COLO668 (cell line): ENCODE measurements around the gene HNRNPC.
"Not testable (repeated sequence)": the region's sequence is repeated elsewhere in the genome, so short reads cannot be mapped to it uniquely, and the experiment has no call there.

Experiments
- DNase-seq: peaks from one replicate; lab custom pipeline; 2025; ENCODE audit not compliant: unreplicated experiment; lab: John Stamatoyannopoulos, UW

The HNRNPC gene

DNA sequence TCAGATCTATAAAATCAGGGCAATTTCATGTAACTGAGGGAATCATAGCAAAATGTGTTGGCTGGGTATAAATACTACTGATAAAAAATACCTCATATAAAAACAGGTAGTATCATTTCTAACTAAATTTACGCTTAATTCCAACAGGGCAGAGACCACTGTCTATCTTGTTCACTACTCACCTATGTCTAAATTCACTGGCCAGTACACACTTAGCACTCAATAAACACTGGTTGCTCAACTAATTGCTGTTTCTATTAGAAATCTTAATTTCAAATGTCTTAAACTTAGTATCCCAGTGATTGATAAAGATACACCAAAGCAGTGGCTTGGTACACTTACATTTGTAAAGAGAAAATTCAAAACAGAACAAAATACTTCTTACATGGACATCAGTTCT lies 55.6 kb downstream of the HNRNPC start:
- no peak for DNase-seq

DNA sequence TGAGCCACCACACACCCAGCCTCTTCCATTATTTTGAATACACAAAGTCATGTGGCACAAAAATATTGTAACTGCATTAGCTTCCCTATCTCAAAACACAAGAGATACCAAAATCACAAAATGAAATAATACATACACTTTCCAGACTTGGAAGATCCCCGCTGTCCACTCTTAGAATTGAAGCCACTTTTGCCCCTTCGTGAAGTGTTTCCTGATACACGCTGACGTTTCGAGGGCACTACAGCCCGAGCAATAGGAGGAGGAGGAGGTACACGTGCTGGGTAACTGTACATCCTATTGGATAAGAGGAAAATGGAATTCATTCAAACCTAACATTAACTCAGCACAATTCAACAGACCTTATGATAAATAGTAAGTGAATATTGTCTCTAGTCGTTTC lies 56.4 kb downstream of the HNRNPC start:
- not testable (repeated sequence) for DNase-seq

DNA sequence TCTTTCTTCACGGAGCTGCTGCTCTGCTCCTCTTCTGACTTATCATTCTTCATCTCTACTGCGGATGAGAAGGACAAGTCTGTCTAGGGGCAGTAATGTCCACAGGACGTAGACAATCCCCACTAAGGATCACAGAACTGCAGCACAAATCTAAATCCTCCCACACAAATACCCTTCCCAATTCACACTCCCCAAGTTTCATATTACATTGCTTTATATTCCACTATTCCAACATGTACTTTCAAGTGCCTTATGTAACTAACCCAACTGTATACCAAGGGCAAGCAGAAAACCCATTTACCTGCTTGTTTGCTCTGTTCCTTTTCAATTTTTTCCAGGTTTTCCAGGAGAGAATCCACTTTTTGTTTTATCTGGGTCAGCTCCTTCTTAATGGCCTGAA lies 57.7 kb downstream of the HNRNPC start:
- no peak for DNase-seq

DNA sequence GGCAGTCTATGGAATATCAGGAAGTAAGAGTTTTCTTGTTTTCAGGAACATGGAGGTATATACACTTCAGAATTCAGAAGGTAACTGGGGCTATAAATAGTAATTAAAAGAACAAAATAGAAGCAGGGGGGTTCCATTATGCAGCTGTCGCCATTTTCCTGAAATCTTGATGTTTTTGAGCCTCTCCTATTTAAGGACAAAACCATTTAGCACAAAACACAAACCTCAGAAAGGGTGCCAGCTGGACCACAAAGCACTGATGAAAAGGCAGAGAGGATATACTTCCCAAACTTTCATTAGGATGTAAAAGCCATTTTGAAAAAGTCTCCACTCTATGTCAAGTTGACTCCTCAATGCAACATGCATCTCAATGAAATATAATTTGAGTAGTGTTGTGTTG lies 59.2 kb downstream of the HNRNPC start:
- DNase-seq = no peak

DNA sequence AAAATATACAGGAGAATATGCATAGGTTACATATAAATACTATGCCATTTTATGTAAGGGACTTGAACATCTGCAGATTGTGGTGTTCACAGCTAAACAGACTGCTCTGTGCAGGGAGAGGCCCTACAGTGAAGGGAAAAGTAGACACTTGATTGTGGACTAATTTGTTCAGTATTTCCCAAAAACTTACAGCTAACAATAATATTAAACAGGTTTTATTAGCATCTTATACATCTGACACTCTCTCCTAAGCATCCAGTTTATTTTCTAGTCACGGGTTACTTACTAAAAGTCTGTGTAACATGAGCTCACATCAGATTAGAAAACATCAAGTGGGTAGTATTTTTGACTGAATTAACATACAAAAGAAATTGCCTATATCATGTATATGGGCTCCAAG lies 60.1 kb downstream of the HNRNPC start:
- no peak for DNase-seq

DNA sequence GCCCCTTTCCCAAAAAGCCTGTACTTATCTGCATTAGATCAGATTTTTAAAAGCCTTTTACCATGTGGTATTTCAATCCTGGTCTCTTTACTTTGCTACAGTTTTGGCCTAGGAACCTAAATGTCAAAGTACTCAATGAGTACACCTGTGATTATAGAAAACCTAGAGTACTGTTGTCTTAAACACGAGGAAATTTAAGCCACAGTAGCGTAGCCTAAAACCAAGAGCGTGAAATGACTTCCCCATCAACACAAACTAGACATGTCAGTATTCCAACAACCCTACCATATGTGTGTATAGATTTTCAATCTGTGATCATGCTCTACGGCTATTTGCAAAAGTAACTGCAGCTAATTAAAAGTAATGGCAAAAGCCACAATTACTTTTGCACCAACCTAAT lies 60.7 kb downstream of the HNRNPC start:
- DNase-seq = no peak

DNA sequence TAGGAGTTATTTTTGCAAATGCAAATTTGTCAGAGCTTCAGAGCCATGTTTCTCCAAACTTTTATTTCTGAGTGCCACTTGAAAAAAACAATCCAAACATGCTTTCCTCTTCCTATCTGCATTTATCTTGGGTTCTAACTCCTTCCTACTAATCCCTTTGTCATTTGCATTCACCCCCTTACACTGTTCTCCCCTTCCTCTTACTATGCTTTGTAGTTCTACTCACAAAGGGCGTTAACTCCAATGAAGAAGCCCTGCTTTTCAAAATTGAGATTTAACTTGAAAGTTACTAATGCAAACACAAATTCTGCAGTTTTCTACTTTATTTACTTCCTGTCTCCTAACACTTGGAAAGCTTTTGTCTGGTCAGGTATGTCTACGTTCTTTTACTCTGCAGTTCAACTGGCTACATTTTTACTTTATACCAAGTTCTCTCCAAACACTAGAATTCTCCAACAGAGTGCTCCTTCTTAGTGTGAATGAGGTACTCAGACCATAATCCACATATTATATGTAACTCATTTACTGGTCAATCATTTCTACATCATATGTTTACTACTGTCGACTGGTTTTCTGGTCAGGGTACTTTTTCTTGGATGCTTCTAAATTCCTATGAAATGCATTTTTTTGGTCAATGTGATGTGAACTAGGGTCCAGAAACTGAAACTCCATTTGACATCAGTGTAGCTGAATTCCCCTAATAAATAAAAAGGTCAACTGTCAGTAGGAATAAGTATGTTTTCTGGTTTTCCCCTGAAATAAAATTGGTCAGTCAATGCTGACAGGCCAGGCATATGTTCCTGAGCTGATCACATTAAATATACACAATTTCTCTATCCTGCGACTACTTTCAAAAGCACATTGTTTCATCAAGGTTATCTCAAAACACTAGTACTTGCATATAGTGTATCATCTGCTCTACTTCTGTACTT lies 62.2 kb downstream of the HNRNPC start:
- DNase-seq = no peak

DNA sequence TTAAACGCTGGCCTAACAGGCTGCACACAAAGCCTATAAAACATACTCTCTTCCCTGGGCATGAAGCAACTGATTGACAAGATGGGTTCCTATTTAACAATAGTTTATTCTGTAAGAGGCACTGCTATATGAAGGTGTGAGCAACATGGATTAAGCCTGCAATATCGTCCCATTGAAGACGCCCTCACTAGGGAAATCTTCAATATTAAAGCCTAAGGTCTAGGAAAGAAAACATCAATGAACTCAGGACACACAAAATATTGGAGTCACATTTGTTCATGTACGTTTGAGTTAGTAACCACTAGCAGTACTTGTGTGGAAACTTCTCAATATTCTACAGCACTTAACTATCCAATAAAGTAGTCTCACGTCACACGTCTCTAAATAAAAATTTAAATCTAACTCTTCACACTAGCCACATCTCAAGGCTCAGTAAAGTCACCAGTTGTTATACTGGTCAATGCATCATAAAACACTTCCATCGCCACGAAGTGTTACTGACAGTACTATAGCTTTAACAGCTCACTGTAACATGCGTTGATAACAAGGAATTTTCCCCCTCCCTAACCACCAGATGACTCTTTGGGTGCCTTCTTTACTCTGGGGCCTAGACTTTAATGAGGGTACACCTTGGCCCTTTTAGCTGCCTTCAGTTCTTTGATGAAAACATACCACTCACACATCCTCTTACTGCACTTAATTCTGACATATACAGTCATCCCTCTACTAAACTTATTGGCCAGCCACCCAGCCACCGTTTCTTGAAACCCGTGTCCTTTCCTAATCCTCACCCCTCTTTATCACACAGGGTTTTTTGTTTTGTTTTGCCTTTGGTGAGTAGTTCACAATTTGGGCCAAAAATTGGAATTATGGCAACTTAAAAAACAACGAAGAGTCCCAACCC lies 63.3 kb downstream of the HNRNPC start:
- DNase-seq = no peak

DNA sequence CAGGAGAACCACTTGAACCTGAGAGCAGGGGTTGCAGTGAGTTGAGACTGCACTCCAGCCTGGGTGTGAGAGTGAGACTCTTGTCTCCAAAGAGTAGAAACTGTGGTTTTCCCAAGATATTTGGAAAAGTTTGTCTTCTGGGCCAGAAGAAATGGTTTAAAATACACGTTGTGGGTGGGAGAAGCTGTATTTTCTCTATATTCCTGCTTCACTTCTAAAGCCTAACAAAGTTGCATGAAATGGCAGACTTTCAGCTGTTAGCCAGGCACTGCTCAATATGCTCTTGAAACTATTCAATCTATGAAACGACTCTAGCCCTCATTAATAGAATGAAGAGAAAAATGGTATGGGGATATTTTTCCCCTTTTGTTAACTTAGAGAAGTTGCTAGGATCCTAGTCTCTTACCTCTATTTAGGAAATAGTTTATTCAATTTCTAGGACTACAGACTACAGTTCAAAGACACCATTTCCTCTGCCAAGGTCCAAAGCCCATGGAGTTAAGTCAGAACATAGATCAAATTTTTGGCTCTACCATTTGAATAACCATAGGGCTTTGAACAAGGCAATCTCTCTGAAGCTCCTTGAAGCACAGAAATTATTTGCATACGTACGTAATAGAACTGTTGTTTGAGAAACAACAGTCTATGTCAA lies 64.1 kb downstream of the HNRNPC start:
- DNase-seq = no peak

DNA sequence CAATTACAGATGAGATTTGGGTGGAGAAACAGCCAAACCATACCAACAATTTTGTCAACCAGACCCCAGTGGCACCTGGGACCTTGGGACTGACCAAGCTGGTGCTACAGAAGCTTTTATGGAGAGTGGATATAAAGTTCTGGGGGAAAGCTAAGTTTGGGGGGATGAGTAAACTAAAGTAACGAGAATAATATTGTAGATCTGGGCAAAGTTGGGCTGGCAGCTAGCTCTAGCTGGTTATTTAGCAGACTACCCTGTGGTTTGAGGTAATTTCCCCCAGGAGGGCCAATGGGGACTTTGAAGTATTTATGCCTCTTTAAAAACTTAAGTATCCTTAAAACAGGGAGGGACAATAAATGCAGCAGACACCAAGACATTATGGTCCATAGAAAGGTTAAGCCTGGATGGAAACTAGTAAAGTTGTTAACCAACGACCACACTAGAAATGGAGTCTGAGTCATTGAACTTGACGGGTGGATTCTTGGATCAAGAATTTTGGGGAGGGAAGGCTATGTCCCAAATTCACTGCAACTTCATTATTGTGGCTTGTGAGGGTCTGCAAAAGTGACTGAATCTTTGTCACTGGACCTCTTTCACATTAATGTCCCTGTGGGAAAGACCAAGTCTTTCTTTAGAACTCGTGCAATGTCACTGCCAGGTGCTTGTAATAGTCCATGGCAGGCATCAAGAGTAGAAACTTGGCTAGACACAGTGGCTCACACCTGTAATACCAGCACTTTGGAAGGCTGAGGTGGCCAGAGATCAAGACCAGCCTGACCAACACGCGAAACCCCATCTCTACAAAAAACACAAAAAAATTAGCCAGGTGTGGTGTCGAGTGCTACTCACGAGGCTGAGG lies 64.8 kb downstream of the HNRNPC start:
- no peak for DNase-seq

DNA sequence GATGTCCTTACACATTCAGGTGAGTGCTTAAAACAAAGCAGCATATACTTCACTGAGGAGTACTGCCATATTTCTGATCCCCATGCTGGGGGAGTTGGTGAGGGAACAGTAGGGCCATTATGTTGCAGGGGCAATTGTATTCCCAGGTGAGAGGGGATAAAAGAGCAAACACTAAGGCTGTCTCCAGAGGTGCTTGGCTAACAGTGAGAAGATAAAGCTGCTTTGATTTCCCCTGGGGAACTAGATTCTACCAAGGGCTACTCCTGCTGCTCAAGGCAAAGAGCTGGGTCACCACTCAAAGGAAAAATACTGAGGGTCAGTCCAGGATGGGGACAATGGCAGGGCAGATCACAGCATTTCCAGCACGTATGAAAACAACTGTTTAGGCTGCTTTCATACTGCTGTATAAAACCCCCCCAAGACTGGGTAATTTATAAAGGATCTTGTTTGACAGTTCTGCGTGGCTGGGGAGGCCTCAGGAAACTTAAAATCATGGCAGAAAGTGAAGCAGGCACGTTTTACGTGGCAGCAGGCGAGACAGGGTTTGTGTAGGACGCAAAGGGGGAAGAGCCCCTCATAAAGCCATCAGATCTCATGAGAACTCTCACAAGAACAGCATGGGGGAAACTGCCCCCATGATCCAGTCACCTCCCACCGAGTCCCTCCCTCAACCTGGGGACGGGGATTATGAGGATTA lies 65.6 kb downstream of the HNRNPC start:
- DNase-seq = no peak

DNA sequence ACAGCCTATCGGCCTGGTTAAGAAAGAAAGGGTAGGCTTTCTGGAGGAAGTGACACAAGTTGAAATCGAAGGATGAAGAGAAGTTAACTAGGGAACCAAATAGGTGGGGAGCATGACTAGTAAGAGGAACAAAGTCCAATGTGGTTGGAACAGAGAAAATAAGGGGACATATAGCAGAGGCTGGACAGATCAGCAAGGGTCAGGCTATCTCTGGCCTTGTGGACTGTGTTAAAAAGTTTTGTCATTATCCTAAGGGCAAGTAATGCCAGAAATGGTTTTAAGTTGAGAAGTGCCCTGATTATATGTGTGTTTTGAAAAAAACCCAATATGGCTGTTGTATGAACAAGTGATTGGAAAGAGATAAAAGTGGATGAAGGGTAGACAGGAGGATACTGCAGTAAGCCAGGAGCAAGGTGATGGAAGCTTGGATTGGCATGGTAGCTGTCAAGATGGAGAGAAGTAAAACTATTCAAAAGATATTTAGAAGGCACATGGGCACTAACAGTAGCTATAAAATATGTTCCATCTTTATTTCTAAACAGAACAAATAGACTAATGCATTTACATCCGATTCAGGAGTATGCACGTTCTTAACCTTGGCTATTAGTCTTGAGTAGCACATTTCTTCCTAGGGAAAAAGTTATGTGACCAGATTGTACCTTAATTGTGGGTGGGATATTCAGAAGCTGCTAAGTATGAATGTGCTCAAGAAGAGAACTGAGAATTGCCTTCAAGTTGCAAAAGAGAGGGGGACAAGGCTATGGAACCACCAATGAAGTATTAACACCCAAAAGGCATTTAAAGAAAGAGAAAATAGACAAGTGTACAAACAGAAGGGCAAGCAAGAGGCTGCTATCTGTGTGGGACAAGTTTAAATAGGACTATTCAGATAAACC lies 66.5 kb downstream of the HNRNPC start:
- no peak for DNase-seq

DNA sequence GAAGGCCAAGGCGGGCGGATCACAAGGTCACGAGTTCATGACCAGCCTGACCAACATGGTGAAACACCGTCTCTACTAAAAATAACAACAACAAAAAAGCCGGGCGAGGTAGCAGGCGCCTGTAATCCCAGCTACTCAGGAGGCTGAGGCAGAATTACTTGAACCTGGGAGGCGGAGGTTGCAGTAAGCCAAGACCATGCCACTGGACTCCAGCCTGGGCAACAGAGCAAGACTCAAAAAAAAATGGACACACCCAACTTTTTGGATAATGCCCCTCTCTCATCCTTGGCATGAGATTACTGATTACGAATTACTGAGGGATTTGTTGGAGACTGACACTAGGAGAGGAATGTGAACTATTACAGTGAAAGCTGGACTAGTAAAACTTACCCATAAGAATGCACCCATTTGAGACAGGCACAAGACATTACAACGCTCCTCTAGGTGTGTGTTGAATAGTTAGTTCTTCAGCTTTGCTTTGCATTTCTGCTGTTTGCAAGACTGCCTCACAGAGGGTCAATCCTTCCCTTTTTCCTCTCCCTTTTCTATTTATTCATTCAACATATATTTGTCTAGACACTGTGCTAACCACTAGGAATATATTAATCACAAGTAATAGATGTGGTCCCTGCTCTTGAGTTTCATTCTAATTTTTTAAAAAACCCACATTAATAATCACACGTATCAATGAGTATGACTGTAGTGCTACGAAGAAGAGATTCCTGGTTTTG lies 67.3 kb downstream of the HNRNPC start:
- no peak for DNase-seq

DNA sequence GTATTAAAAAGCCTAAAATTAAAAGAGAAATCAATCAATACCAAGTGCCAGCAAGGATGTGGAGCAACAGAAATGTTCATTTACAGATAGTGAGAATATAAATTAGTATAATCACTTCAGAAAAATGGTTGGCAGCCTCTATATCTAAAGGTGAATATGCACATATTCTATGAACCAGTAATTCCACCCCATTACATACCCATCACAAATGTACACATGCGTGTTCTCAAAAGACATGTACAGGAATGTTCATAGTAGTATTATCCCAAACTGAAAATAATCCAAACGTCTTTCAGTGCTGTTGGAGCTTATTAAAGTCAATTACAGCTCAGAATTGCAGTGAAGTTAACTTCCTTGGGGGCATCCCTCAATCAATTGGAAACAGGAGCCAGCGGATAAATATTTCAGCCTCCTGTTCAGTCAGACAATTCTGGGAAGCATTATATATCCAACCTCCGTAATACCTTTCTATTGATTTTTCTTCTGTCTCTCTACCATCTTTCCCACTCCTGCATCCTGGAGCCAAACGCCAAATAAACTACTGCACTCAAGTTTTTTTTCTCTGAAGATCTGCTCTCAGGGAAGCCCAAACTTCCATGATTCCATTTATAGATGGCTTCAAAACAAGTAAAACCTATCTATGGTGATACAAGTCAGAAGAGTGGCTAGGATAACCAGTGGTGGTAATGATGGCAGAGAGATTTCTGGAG lies 68.3 kb downstream of the HNRNPC start:
- DNase-seq = no peak

DNA sequence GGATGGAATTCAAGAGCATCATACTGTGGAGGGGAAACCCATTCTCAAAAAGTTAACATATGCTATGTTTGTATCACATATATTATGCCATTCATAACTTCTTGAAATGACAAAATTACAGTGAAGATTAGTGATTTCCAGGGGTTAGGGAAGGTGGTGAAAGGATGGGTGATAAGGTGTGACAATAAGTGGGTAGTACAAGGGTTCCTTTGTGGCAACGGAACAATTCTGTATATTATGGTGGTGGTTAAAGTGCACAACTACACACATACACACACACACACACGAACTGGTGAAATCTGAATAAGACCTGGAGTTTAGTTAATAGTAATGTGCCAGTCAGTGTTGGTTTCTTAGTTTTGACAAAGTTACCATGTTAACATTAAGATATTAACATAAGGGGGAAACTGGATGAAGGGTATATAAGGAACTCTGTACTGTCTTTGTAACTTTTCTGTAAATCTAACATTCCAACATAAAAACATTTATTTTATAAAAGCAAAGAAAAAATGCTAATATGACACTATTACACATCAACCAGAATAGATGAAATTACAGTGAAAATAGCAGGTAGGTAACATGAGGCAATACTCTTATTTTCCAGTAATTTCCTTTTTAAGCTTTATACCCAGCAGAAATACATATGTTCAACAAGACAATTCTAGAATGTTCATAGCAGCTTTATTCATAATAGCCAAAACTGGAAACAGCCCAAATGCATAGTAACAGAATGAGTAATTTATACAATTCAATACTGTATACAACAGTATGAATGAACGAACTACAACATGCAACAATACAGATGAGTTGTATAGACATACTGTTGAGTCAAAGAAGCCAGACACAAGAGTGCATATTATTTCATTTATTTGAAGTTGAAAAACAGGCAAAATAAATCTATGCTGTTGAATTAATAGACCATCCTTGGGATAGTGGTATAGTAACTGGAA lies 69.4 kb downstream of the HNRNPC start:
- DNase-seq = no peak

DNA sequence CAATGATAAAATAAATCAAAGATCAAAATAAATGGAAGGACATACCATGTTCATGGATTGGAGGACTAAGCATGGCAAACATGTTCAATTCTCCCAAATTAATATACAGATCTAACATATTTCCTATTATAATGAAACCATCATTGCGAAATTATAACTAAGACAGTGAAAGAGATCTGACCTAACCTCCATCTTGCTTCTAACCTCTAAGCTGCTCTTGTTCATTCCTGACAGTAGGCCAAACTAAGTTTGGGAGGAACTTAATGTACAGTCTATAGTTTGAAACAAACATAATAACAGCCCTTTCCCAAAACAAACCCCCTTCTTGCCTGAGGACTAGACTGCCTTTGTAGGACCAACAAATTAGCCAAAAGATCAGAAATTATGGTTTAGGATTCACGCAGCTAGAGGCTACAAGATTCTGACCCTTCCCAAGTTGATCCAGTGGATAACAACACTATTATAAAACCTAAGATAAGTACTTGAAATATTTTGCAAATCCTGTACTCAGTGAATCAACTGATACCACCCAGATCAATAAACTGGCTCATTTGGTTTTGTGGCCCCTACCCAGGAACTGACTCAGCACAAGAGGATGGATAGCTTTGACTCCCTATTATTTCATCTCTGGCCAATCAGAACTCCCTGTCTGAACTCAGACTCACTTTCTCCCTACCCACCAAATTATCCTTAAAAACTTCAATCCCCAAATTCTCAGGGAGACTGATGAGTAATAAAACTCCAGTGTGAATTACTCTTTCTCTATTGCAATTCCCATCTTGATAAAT lies 71.6 kb downstream of the HNRNPC start:
- DNase-seq = no peak
